GM21390 (cell line): Measurements from ENCODE around the gene PAX5.
"Not testable (repeated sequence)": the region's sequence is repeated elsewhere in the genome, so short reads cannot be mapped to it uniquely, and the experiment has no call there.

Experiments
- ATAC-seq: cut with Tn5 transposase; IDR thresholded peaks from one replicate; pipeline ENCODE4 v1.9.1; 2021; ENCODE audit not compliant: unreplicated experiment

PAX5 gene

DNA sequence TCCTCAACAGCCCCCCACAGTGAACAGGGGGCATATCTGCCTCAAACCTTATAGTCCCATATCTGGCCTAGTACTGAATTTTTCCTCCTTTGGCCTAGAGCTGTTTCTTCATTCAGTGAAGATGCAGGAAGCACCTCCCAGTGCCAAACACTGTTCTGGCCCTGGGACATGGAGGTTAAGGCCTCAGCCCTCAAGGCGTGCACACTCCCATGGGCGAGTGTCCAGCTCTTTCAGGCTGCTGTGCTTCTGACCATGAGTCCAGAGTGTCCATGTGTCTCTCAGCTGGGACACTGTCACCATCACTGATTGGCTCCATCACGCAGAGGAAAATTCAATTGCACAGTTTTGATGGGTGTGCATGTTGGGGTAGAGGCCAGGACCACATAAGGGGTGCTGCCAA is 151.5 kb downstream of the PAX5 start:
- ATAC-seq: no peak

DNA sequence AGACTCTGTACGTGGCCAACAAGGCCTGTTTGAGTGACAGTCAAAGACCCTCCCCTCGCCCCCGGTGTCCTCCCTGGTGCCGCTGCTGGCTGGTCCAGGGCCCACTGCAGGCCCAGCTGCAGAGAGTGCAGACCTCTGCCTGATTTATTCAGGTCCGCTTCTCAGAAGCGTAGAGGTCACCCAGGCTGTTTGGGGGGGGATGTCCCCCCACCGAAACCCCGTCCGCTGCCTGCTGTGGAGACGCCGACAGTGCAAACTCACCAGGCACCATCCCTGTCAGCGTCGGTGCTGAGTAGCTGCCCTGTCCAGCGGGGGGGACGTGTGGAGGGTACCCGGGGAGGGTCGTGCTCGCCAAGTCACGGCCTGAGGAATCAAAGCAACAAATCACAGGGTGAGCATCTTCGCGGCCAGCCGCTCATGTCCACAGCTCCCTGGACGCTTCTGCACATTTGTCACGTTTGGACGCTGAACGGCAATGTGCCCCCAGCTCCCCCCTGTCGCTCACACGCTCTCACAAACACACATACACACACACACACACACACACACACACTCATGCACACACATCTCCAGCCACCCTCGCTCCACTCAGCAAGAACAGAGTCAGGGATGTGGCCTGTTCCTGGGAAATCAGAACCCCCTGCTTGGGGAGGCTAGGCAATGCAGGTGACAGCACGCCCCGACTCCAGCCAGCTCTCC is 152.2 kb downstream of the PAX5 start:
- ATAC-seq: no peak

DNA sequence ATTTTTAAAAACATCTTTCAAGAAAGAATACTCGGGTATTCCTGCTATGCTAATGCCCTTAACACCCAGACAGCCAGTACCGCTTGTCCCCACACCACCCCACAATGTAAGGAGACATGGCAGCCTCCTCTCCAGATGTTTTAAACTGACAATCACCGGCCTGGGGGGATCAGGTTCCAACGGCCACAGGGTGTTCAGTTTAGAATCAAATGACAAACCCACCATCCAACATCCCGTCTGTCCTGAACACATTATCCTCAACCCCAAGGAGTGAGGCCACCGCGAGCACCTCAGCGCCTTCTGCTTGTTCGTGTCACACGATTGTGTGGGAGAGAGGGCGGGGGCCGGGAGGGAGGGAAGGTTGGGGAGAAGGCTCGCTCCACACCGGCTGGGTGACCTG is 152.8 kb downstream of the PAX5 start:
- no peak for ATAC-seq

DNA sequence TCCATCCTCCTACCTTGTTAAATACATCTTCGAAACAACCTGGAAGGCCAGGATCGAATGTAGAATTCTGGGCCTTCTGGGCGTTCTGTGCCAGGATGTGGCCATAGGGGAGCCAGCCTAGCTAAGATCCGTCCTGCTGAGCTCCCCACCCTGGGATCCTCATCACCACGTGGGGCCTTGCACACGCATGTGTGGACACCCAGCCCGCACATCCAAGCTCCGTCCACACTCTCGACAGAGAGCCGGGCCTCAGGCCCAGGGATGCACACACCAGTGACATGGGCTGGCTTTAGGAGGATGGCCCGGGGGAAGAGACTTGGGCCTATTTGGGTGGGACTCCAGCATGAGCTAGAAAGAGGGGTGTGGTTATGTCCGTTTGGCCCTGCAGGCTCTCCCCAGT is 154.0 kb downstream of the PAX5 start:
- ATAC-seq: no peak

DNA sequence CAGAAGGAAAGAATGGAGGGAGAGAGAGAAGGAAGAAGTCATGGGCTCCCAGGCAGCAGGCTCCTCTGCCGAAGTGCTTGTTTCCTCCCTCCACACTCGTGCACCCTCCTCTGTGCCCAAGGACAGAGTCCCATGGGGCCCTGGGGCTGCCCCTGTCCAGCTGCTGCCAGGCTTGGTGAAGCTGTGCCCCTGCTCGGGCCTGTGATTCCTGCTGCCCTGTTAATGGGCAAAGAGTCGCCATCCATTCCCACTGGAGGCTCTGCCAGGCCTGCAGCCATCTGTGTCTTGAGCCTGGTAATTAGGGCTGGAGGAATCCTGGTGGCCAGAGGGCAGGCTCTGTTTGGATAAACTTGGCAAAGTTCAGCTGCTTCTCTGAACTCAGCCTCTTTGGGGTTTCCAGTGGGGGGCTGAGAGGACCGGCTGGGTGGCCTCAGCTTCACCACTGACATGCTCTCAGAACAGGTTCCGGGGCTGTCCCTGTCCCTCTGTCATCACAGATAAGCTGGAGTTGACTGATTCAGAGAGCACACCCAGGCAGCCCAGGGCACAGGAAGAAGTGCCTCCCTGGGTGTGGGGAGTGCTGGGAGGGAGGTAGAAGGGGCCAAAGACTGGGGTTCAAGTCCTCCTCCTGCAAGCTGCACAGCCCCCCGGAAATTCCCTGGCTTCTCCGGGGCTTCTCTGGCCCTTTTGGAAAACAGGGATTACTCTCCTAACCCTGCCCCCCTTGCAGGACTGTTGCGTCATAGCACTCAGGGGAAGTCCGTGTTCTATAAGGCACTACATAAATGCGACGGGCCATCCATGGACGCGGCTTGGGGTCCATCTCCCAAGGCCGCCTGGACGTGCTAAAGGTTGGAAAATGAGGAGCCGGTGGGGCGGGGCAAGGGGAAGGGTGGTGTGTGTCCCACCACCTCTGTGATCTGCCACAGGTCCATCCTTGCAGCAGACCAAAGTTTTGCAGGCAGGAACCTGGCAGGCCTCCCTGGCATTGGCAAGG is 154.8 kb downstream of the PAX5 start:
- ATAC-seq: peak; percentile 68

DNA sequence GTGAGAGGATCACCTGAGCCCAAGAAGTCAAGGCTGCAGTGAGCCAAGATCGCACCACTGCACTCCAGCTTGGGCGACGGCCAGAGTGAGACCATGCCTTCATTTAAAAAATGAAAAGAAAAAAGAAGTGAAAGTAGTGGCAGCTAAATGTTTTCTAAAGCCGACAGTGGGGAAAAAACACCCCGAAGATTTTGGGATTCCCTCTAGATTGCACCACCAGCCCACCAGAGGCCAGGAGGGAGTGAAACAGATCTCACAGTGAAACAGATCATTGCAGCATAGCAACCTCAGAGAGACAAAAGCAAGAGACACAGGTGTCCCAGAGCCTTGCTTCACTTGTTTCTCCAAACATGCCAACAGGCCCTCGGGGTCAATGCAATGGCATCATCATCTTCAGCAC is 156.8 kb downstream of the PAX5 start:
- ATAC-seq: no peak

DNA sequence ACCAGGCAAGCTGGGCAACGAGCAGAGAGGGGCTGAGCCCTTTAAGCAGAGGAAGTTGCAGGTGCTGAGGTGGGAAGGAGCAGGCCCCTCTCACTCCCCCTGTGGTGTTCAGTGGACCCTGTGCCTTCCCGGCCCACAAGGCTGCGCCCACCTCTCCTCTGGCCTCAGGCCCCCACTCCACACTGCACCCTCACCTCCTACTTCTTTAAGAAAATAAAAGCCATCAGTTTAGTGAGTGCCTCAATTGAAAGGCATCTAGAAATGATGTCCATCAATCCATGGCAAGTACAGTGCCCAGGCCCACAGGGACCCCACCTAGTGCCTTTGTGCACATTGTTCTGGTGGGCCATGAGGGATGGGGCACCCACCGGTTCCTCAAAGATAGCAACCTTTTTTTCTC is 158.0 kb downstream of the PAX5 start:
- no peak for ATAC-seq

DNA sequence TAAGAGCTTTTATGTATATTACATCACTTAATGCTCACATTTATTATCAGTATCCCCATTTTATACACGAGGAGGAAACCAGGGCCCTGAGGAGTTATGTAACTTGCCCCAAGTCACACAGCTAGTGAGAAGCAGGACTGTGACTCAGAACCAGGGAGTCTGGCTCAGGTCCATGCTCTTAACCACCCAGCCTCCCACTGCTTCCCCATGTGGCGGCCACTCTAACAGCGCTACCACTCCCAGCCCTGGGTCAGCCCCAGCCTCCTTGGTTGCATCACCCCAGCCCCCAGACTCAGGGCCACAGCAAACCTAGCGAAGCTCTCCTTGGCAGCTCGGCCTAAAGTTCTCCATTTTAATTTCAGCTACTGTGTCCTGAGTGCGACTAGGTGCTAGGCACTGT is 159.1 kb downstream of the PAX5 start:
- ATAC-seq: no peak

DNA sequence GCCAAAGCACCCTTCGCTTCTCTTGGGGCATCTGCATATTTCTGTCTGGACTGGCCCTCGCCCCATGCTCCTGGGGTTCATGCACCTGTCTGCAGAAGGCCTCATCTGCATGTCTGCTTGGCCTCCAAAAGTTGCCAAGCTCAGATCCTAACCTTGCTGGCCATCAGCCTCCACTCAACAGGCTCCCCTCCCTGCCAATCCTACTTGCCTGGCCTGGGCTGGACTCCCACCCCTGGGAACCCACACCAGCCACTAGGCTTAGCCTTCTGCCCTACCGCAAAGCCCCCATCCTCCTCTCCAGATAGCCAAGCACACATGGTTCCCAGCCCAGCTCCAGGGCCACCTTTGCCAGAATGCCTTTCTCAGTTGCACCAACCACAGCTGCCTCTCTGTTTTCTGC is 159.8 kb downstream of the PAX5 start:
- ATAC-seq: no peak

DNA sequence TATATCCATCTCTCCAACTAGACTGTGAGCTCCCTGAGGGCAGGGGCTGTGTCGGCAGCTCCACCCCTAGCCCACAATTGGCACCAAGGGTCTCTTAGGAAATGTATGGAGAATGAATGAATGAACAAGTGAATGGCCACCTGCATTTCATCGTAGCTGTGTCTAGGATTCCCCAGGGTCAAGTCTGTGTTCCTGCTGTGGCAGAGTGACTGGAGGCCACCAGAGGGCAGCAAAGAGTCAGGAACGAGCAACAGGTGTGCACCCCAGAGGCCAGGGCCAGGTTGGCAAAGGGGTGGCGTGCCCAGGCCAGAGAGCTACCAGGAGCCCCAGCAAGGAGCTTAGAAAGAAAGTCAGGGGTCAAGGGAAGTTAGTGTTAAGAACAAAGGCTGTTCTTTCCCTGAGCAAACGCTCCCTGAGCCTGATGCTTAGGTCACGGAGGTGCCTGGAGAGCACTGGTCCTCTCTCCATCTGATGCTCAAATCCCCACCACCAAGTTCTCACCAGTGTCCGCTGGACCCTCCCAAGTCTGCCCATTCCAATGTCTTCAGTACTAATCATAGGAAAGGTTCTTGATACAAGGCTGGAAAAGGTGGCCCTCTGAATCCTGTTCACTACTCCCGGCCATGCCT is 160.7 kb downstream of the PAX5 start:
- peak; percentile 63 for ATAC-seq

DNA sequence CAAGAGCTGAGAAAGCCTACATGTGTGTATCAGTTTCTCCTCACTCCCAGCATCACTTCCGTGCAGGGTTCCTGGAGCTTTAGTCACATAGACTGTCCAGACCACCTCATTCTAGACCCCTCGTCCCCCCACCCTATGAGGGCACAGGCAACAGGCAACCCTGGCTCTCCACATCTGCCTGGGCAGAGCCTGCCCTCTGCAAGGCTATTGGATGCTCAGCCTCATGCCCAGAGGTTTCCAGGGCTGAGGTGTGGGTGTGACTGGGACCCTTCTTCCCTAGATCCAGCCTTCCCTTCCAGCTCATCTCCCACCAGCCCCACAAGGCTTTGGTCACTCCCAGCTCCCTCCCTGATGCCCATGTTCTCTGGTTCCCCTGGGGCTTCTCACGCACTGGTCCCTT is 161.4 kb downstream of the PAX5 start:
- ATAC-seq: no peak

DNA sequence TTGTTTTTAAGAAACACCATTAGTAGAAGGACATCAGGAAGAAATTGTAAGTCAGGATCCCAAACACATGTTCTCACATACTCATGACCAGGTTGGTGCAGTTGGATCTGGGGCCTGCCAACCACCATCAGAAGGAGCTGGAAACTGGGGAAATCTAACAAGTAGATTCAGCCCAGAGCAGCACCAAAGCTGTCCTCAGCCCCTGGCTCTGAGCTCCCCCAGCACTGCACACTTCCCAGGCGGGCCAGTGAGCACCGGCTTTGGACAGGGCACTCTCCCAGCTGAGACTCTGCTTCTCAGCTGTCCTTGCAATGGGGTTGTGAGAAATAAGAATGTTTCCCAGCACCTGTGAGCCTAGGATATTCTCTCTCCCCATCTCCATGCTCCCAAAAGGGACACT is 162.5 kb downstream of the PAX5 start:
- no peak for ATAC-seq

DNA sequence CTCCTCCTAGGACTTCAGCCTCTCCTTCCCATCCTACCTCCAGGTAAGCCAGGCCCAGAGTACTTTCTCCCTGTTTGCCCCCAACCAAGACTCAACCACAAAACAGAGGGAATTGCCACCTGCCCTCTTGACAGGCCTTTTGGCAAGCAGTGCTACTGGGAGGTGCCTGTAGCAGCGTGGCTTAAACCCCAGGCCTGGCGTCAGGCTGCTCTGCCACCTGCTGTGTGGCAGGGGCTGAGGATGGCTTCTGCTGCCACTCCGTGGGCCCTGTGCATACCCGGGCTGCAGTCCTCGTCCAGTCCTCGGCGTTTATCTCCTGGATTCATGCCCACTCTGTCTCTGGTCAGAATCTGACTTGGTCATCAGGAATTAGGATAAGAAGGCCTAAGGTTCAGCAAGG is 163.1 kb downstream of the PAX5 start:
- ATAC-seq: no peak

DNA sequence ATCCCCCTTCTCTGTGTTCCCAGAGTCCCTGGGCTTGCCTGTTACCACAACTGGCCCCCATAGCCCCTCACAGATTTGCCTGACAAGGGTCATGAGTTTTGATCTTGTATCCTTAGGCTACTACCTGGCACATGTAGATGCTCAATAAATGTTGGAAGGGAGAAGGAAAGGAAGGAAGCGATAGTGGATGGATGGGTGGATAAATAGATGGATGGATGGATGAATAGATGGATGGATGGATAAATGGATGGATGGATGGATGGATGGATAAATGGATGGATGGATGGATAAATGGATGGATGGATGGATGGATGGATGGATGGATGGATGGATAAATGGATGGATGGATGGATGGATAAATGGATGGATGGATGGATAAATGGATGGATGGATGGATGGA is 164.5 kb downstream of the PAX5 start:
- ATAC-seq: not testable (repeated sequence)

DNA sequence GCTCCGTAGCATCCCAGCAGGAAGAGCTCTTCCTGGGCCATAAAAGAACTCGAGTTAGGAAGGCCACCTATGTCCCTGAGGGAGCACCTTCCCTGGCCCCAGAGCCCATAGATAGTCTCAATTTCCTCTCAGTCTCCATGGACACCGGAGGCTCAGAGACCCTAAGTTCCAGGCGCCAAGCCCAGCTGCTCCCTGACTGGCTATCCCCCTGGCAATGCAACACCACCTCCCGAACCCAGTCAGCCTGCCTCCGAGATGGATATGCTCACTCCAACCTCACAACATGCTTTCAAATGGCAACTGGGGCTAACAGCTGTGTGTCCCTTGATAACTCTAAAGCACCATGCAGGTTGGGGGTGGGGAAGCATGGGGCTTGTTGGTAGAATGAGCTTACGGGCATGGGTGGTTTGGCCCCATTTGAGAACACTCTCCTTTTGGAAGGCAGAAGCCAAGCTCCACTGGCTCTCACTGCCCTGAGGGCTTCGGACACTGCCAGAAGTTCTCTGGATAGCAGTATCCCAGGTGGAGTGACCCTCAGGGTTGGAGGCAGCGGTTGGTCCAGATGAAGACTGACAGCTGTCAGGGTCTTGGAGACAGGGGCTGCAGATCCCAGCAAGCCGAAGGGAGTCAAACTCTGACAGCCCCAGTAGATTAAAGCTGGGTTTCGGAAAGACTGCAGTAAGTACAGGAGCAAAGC is 165.3 kb downstream of the PAX5 start:
- no peak for ATAC-seq

DNA sequence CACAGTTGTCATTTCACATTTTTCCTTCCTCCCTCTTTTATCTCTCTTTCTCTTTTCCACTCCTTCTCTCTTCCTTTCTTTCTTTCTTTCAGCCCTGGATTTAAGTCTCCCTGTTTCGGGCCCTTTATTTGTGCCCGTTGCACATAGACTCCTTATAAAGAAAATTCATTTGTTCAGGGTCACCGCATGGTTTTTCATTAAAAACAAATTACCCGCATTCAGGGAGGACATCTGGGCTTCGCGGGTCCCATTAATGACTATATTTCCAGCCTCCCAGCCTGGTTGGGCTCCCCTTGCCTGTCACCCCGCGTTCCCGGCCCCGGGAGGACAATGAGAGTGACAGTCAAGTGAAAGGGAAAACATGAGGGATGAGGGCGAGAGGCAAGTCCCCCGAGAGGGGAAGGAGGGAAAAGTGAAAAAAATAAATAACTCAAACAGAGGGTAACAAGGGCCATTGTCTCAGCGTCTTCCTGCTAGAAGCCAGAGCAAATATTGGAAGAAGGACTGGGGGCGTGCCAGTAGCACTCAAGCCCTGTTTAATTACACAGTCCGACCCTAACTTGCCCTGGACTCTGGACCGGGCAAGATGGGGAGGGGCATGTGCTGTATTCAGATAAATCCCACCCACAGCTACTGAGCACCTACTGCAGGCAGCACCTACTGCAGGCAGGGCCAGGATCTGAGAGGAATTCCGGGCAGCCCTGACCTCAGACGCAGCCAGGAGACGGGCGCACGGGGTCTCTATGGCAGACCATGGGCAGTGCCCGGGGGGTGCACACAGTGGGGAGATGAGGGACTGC is 166.2 kb downstream of the PAX5 start:
- no peak for ATAC-seq

DNA sequence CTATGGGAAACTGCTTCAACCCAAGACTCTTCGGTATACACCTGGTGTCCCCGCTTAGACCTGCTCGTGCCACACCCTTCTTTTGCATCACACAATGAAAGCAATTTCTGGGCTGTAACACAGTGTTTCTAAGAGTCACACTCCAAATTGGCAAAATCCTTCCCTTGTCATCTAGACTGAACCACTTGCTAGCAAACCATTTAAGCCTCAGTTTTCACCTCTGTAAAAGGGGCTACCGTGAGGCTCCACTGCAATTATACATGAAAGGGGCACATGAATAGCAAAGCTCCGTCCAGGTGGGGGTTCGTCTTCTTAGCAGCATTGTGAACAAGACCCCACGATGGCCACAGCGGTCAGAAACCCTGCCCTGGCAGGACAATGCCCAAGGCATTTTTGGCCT is 166.8 kb downstream of the PAX5 start:
- no peak for ATAC-seq

DNA sequence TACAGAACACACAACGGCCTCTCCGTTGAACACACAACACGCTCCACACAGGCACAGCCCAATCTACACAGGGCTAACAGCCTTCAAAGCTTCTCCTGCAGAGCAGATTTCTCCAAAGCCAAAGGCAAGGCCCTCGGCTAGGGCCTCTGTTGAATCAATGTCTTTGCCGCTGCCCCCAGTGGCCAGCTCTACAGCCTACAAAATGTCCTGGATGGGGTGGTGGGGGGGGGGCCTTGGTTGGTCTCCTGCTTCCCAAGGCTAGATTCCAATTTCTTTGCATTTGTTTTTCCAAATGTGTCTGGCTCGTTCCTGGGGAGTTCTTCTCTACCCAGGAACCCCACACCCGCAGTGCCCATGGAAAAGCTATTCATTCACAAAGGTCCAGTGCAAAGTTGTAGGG is 167.2 kb downstream of the PAX5 start:
- ATAC-seq: no peak

DNA sequence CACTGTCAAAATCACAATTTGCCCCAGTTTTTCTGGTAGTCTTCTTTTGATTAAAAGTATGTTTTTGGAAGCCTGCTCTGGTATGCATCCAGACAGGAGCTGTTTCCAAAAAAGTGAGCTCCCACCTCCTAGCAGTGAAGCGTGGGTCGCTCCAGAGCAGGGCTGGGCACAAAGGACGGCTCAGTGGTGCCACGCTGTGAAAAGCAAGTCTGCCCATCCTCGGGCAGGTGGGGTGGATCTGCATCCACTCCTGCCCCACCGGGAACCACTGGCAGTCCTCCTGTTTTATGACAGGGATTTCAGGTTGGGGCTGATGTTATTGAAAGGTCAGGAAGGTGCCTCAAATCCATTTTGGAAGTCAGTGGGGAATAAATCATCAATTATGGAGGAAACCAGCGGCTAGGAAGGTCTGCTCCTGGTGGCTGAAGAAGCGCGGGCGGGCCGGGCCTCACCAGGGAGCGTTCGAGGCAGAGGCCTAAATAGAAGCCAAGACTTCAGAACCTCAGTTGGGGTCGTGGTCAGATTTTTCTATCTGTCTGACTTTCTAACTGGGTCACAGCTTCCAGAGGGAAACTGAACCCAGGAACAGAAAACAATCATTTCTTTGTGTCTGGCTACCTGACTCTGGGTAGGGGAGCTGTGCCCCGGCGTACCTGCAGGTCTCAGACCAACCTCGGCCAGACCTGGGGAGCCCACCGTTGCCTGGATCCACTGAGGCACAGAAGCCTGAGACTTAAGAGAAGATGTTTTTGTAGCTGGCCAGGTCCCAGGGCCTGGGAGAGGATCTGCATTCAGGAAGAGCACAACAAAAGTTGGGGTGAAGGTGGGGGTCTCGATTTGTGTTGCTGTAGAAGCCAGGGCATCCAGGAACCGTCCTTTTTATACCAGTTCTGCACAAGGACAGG is 168.1 kb downstream of the PAX5 start:
- no peak for ATAC-seq
